ENCODE results near the gene ASCC3.

The ASCC3 gene

DNA sequence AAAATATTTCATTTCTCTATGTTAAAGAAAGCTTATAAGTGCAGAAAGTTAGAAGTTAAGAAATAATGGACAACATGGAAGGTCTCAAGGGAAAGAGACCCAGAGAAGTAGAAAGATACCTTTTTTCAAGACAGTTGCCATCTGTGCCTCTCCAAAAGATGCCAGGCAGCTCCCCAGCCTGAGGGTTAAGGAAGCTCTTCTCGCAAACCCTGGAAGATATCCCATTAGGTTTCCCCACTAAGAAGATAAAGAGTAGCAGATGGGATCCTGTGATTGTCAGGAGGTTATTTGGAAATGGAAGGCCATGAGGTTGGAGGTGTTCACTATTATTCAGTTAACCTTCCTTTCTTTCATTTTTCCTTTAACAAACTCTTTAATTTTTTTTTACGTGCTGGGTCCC lies 306.3 kb downstream of the ASCC3 start:
- in situ Hi-C loops (cut with HindIII; ENCODE audit: low sequenced_read_pairs): no loop called here

DNA sequence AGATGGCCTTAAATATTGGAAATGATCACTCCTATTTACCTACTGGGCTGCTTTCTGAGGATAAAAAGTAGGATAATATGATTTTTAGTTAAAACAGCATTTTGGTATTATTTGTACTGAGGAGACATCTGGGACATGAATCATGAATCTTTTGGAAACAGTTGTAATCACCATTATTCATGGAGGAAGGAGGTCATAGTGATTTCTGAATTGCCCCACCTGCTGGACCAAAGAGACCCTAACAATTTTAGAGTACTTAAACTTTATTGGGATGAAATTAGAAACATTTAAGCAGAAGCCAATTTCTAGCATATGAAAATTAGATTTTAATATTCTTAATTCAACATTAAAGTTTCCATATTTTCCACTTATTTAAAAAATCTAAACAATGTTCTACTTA lies 308.0 kb downstream of the ASCC3 start:
- in situ Hi-C loops (cut with HindIII; ENCODE audit: low sequenced_read_pairs): no loop called here
- H3K4me3 ChIP-seq (ENCODE audit: low read depth, low read length): no peak overlapping the region
- TF ChIP-seq, protein P1, sequence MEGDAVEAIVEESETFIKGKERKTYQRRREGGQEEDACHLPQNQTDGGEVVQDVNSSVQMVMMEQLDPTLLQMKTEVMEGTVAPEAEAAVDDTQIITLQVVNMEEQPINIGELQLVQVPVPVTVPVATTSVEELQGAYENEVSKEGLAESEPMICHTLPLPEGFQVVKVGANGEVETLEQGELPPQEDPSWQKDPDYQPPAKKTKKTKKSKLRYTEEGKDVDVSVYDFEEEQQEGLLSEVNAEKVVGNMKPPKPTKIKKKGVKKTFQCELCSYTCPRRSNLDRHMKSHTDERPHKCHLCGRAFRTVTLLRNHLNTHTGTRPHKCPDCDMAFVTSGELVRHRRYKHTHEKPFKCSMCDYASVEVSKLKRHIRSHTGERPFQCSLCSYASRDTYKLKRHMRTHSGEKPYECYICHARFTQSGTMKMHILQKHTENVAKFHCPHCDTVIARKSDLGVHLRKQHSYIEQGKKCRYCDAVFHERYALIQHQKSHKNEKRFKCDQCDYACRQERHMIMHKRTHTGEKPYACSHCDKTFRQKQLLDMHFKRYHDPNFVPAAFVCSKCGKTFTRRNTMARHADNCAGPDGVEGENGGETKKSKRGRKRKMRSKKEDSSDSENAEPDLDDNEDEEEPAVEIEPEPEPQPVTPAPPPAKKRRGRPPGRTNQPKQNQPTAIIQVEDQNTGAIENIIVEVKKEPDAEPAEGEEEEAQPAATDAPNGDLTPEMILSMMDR (IDR thresholded peaks at IDR 0.05; ENCODE audit: low read depth, low read length): peak; percentile 55
- DNase-seq (ENCODE audit: low read depth, low spot score): peak; percentile 47

More for the DNA sequence above, 306.3 kb downstream of the ASCC3 start:
- H3K4me3 ChIP-seq (ENCODE audit: low read depth, low read length): no peak overlapping the region
- TF ChIP-seq, protein P1 (IDR thresholded peaks at IDR 0.05; ENCODE audit: low read depth, low read length): no peak
- no peak for DNase-seq (ENCODE audit: low read depth, low spot score)

DNA sequence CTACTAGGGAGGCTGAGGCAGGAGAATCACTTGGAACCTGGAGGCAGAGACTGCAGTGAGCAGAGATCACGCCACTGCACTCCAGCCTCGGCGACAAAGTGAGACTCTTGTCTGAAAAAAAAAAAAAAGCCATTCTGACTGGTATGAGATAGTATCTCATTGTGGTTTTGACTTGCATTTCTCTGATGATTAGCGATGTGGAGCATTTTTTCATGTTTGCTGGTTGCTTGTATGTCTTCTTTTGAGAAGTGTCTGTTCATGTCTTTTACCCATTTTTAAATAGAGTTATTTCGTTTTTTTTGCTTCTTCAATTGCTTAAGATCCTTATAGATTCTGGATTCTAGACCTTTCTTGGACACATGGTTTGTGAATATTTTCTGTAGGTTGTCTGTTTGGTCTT lies 312.9 kb downstream of the ASCC3 start:
- no peak for DNase-seq (ENCODE audit: low read depth, low spot score)
- TF ChIP-seq, protein P1 (IDR thresholded peaks at IDR 0.05; ENCODE audit: low read depth, low read length): no peak
- in situ Hi-C loops (cut with HindIII; ENCODE audit: low sequenced_read_pairs): no loop called here
- no peak overlapping the region for H3K4me3 ChIP-seq (ENCODE audit: low read depth, low read length)

DNA sequence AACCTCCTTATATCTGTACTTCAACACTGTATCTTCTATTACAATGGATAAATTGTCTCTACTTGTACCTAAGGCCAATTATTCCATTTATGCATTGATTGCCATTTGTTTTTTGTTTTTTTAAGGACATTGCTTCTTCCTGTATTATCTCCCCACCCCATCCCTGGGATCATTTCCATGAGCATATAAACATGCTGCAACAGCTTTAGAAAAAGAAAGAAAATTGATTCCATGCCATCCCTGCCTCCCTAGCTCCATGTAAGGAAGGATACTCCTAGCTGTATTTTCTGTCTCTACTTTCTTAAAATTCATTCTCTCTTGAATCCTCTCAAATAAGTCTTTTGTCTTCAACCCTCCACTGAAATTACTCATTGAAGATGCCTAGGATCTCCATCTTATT lies 314.6 kb downstream of the ASCC3 start:
- TF ChIP-seq, protein P1 (IDR thresholded peaks at IDR 0.05; ENCODE audit: low read depth, low read length): no peak
- in situ Hi-C loops (cut with HindIII; ENCODE audit: low sequenced_read_pairs): no loop called here
- H3K4me3 ChIP-seq (ENCODE audit: low read depth, low read length): no peak overlapping the region
- DNase-seq (ENCODE audit: low read depth, low spot score): no peak

DNA sequence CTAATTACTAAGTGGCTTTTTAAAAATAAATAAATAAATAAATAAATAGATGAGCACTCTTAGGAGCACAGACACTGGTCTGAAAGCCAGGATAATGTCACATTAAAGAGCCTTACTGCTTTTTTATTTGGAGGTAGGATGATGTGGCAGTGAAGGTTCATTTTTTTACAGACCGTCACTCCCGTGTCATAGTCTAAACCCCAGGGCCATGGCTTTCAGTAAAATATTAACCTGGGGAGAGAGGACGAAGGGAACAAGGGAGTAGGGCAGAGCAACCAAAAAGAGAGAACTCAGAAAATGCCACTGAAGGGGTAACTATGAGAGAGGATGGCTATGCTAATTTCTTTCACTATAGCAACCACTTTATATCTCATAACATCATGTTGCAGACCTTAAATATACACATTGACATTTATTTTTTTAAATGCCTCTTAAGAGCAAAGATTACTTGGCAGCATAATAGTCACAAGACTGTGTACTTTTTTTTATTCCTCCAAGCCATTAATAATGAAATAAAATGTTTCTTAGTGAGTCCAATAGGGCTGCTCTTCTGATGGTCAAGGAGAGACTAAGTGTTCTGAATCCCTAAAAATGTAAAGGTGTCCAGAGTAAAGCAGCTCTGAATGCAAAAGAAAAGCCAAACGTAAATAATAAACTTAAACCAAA lies 315.6 kb downstream of the ASCC3 start:
- no peak for DNase-seq (ENCODE audit: low read depth, low spot score)
- no peak overlapping the region for H3K4me3 ChIP-seq (ENCODE audit: low read depth, low read length)
- TF ChIP-seq, protein P1 (IDR thresholded peaks at IDR 0.05; ENCODE audit: low read depth, low read length): no peak
- in situ Hi-C loops (cut with HindIII; ENCODE audit: low sequenced_read_pairs): no loop called here

DNA sequence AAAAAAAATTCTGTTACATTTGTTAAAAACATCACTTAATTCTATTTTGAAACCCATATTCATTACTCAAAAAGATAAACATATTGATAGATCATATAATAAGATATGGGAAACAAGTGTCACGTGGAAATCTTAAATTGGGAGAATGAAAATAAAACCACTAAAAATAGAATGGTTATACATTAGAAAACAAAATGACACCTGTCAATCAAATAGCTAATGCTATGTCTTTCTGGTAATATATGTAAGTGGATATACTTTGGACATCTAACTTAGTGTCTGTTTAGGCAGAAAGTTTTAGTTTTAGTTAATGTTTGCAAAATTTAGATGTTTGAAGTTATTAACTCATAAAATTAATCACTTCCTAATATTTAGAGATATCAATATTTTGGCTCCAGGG lies 321.3 kb downstream of the ASCC3 start:
- in situ Hi-C loops (cut with HindIII; ENCODE audit: low sequenced_read_pairs): no loop called here
- no peak overlapping the region for H3K4me3 ChIP-seq (ENCODE audit: low read depth, low read length)
- TF ChIP-seq, protein P1 (IDR thresholded peaks at IDR 0.05; ENCODE audit: low read depth, low read length): no peak
- no peak for DNase-seq (ENCODE audit: low read depth, low spot score)
